Measurements from ENCODE around the gene LDB3.
A peak's percentile ranks its signal among the peaks of the same experiment; 100 is the strongest.

LDB3 gene

GRCh38 chr10:86712317-86712707 lies 44.0 kb downstream of the LDB3 start:
- peak overlapping the region; percentile 89 for H3K4me2 ChIP-seq (ENCODE audit: low read length)
- no peaks in the 10 kb centered on the region for H3K36me3 ChIP-seq (ENCODE audit: insufficient read depth, low read length)
- H3K9ac ChIP-seq (ENCODE audit: low read depth, low read length), result peak overlapping the region; percentile 89
- no peaks in the 10 kb centered on the region for H3K9me3 ChIP-seq (replicated peaks; ENCODE audit: low read length)
- peaks cover 11% of the 10 kb centered on the region for H3K4me1 ChIP-seq (ENCODE audit: control insufficient read depth, insufficient read depth, low read length)
- no peaks in the 10 kb centered on the region for H3K27me3 ChIP-seq (ENCODE audit: control insufficient read depth, insufficient read depth, low read length)
- peak overlapping the region; percentile 74 for H3K4me3 ChIP-seq (ENCODE audit: low read length)

GRCh38 chr10:86715156-86715795 lies 47.0 kb downstream of the LDB3 start:
- Histone ChIP-seq H3K4me2 (ENCODE audit: low read length) (no peak overlapping the region), H3K36me3 (ENCODE audit: insufficient read depth, low read length) (no peaks in the 10 kb centered on the region), H3K4me1 (ENCODE audit: control insufficient read depth, insufficient read depth, low read length) (peaks cover 11% of the 10 kb centered on the region), H3K4me3 (ENCODE audit: low read length) (no peak overlapping the region), H3K9me3 (replicated peaks; ENCODE audit: low read length) (no peaks in the 10 kb centered on the region), H3K27me3 (ENCODE audit: control insufficient read depth, insufficient read depth, low read length) (peaks cover under 1% of the 10 kb centered on the region), H3K9ac (ENCODE audit: low read depth, low read length) (no peak overlapping the region)

- Histone ChIP-seq H3K36me3 (ENCODE audit: insufficient read depth, low read length) (no peaks in the 10 kb centered on the region), H3K4me3 (ENCODE audit: low read length) (no peak overlapping the region), H3K9me3 (replicated peaks; ENCODE audit: low read length) (no peaks in the 10 kb centered on the region), H3K27me3 (ENCODE audit: control insufficient read depth, insufficient read depth, low read length) (peaks cover 6% of the 10 kb centered on the region), H3K4me1 (ENCODE audit: control insufficient read depth, insufficient read depth, low read length) (peaks cover 7% of the 10 kb centered on the region), H3K4me2 (ENCODE audit: low read length) (no peak overlapping the region), H3K9ac (ENCODE audit: low read depth, low read length) (no peak overlapping the region)
These were observed 47.5 kb downstream of the LDB3 start for GRCh38 chr10:86715836-86716235.

GRCh38 chr10:86716466-86716865 lies 48.2 kb downstream of the LDB3 start:
- Histone ChIP-seq H3K27me3 (ENCODE audit: control insufficient read depth, insufficient read depth, low read length) (peaks cover 12% of the 10 kb centered on the region), H3K4me1 (ENCODE audit: control insufficient read depth, insufficient read depth, low read length) (peaks cover 5% of the 10 kb centered on the region), H3K9ac (ENCODE audit: low read depth, low read length) (no peak overlapping the region), H3K9me3 (replicated peaks; ENCODE audit: low read length) (no peaks in the 10 kb centered on the region), H3K4me2 (ENCODE audit: low read length) (no peak overlapping the region), H3K4me3 (ENCODE audit: low read length) (no peak overlapping the region), H3K36me3 (ENCODE audit: insufficient read depth, low read length) (no peaks in the 10 kb centered on the region)

GRCh38 chr10:86718556-86718955 lies 50.2 kb downstream of the LDB3 start:
- no peak overlapping the region for H3K9ac ChIP-seq (ENCODE audit: low read depth, low read length)
- no peak overlapping the region for H3K4me2 ChIP-seq (ENCODE audit: low read length)
- H3K36me3 ChIP-seq (ENCODE audit: insufficient read depth, low read length), result no peaks in the 10 kb centered on the region
- no peak overlapping the region for H3K4me3 ChIP-seq (ENCODE audit: low read length)
- H3K4me1 ChIP-seq (ENCODE audit: control insufficient read depth, insufficient read depth, low read length), result no peaks in the 10 kb centered on the region
- H3K27me3 ChIP-seq (ENCODE audit: control insufficient read depth, insufficient read depth, low read length), result peaks cover 14% of the 10 kb centered on the region
- H3K9me3 ChIP-seq (replicated peaks; ENCODE audit: low read length), result no peaks in the 10 kb centered on the region

GRCh38 chr10:86721232-86721631 lies 52.9 kb downstream of the LDB3 start:
- Histone ChIP-seq H3K36me3 (ENCODE audit: insufficient read depth, low read length) (no peaks in the 10 kb centered on the region), H3K4me1 (ENCODE audit: control insufficient read depth, insufficient read depth, low read length) (no peaks in the 10 kb centered on the region), H3K9me3 (replicated peaks; ENCODE audit: low read length) (no peaks in the 10 kb centered on the region), H3K4me3 (ENCODE audit: low read length) (no peak overlapping the region), H3K4me2 (ENCODE audit: low read length) (no peak overlapping the region), H3K27me3 (ENCODE audit: control insufficient read depth, insufficient read depth, low read length) (peaks cover 22% of the 10 kb centered on the region), H3K9ac (ENCODE audit: low read depth, low read length) (no peak overlapping the region)

GRCh38 chr10:86723009-86723408 lies 54.7 kb downstream of the LDB3 start:
- H3K27me3 ChIP-seq (ENCODE audit: control insufficient read depth, insufficient read depth, low read length), result peaks cover 26% of the 10 kb centered on the region
- no peak overlapping the region for H3K4me3 ChIP-seq (ENCODE audit: low read length)
- no peaks in the 10 kb centered on the region for H3K36me3 ChIP-seq (ENCODE audit: insufficient read depth, low read length)
- H3K9ac ChIP-seq (ENCODE audit: low read depth, low read length), result no peak overlapping the region
- no peaks in the 10 kb centered on the region for H3K9me3 ChIP-seq (replicated peaks; ENCODE audit: low read length)
- no peaks in the 10 kb centered on the region for H3K4me1 ChIP-seq (ENCODE audit: control insufficient read depth, insufficient read depth, low read length)
- H3K4me2 ChIP-seq (ENCODE audit: low read length), result no peak overlapping the region

- no peak overlapping the region for H3K4me2 ChIP-seq (ENCODE audit: low read length)
- H3K9ac ChIP-seq (ENCODE audit: low read depth, low read length), result no peak overlapping the region
- H3K9me3 ChIP-seq (replicated peaks; ENCODE audit: low read length), result no peaks in the 10 kb centered on the region
- H3K36me3 ChIP-seq (ENCODE audit: insufficient read depth, low read length), result no peaks in the 10 kb centered on the region
- peaks cover 26% of the 10 kb centered on the region for H3K27me3 ChIP-seq (ENCODE audit: control insufficient read depth, insufficient read depth, low read length)
- H3K4me1 ChIP-seq (ENCODE audit: control insufficient read depth, insufficient read depth, low read length), result no peaks in the 10 kb centered on the region
- H3K4me3 ChIP-seq (ENCODE audit: low read length), result no peak overlapping the region
These were observed 56.1 kb downstream of the LDB3 start for GRCh38 chr10:86724445-86724844.

- Histone ChIP-seq H3K36me3 (ENCODE audit: insufficient read depth, low read length) (no peaks in the 10 kb centered on the region), H3K27me3 (ENCODE audit: control insufficient read depth, insufficient read depth, low read length) (peaks cover 17% of the 10 kb centered on the region), H3K4me1 (ENCODE audit: control insufficient read depth, insufficient read depth, low read length) (no peaks in the 10 kb centered on the region), H3K4me3 (ENCODE audit: low read length) (no peak overlapping the region), H3K4me2 (ENCODE audit: low read length) (no peak overlapping the region), H3K9me3 (replicated peaks; ENCODE audit: low read length) (no peaks in the 10 kb centered on the region), H3K9ac (ENCODE audit: low read depth, low read length) (no peak overlapping the region)
These were observed 57.8 kb downstream of the LDB3 start for GRCh38 chr10:86725980-86726676.

- Histone ChIP-seq H3K9me3 (replicated peaks; ENCODE audit: low read length) (no peaks in the 10 kb centered on the region), H3K9ac (ENCODE audit: low read depth, low read length) (no peak overlapping the region), H3K4me2 (ENCODE audit: low read length) (no peak overlapping the region), H3K27me3 (ENCODE audit: control insufficient read depth, insufficient read depth, low read length) (peaks cover 13% of the 10 kb centered on the region), H3K4me1 (ENCODE audit: control insufficient read depth, insufficient read depth, low read length) (no peaks in the 10 kb centered on the region), H3K4me3 (ENCODE audit: low read length) (no peak overlapping the region), H3K36me3 (ENCODE audit: insufficient read depth, low read length) (no peaks in the 10 kb centered on the region)
These were observed 58.3 kb downstream of the LDB3 start for GRCh38 chr10:86726677-86726999.

GRCh38 chr10:86727470-86727869 lies 59.2 kb downstream of the LDB3 start:
- H3K4me1 ChIP-seq (ENCODE audit: control insufficient read depth, insufficient read depth, low read length), result no peaks in the 10 kb centered on the region
- no peak overlapping the region for H3K4me2 ChIP-seq (ENCODE audit: low read length)
- H3K4me3 ChIP-seq (ENCODE audit: low read length), result no peak overlapping the region
- H3K9ac ChIP-seq (ENCODE audit: low read depth, low read length), result no peak overlapping the region
- no peaks in the 10 kb centered on the region for H3K36me3 ChIP-seq (ENCODE audit: insufficient read depth, low read length)
- H3K9me3 ChIP-seq (replicated peaks; ENCODE audit: low read length), result no peaks in the 10 kb centered on the region
- peaks cover 13% of the 10 kb centered on the region for H3K27me3 ChIP-seq (ENCODE audit: control insufficient read depth, insufficient read depth, low read length)

- H3K27me3 ChIP-seq (ENCODE audit: control insufficient read depth, insufficient read depth, low read length), result peaks cover 13% of the 10 kb centered on the region
- no peaks in the 10 kb centered on the region for H3K9me3 ChIP-seq (replicated peaks; ENCODE audit: low read length)
- H3K36me3 ChIP-seq (ENCODE audit: insufficient read depth, low read length), result no peaks in the 10 kb centered on the region
These were observed 59.7 kb downstream of the LDB3 start for GRCh38 chr10:86728056-86728455.

More at GRCh38 chr10:86728056-86728455, 59.7 kb downstream of the LDB3 start:
- H3K9ac ChIP-seq (ENCODE audit: low read depth, low read length), result no peak overlapping the region
- H3K4me3 ChIP-seq (ENCODE audit: low read length), result no peak overlapping the region
- H3K4me2 ChIP-seq (ENCODE audit: low read length), result no peak overlapping the region
- H3K4me1 ChIP-seq (ENCODE audit: control insufficient read depth, insufficient read depth, low read length), result peaks cover 4% of the 10 kb centered on the region
